ENCODE measurements around the gene ACSL5.
"Not testable (repeated sequence)": the region's sequence is repeated elsewhere in the genome, so short reads cannot be mapped to it uniquely, and the experiment has no call there.

Gene ACSL5

DNA sequence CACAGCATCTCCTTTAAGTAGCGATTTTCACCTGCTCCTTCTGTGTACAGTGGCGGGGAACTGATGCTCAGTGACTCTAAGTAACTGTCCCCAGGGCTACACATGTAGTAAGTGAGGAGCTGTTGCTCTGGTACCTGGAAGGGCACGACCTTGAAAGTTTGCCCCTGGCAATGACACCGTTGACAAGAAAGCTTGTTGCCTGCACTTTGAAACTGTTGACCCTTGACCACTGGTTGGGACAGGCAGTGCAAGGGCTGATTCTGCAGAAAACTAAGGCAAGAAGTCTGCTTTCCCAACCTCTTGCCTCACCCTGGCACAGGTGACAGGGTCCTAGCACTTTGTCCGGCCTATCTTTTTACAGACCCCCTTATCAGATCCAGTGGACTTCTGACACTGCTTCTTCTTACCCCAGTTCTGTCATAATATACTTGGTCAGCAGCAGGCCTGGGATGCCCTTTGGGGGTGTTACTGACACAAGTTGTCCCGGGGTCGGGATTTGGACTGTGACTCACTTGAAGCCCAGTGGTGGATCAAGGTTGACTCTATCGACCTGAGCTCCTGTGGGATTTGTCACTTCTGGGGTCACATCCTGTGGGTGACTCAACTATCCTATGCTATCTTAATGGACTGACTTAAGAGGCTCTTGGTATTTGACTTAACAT is 5.8 kb downstream of the ACSL5 start:
- TF ChIP-seq ZFX (IDR thresholded peaks at IDR 0.05): no peak
- TF ChIP-seq, protein P1, sequence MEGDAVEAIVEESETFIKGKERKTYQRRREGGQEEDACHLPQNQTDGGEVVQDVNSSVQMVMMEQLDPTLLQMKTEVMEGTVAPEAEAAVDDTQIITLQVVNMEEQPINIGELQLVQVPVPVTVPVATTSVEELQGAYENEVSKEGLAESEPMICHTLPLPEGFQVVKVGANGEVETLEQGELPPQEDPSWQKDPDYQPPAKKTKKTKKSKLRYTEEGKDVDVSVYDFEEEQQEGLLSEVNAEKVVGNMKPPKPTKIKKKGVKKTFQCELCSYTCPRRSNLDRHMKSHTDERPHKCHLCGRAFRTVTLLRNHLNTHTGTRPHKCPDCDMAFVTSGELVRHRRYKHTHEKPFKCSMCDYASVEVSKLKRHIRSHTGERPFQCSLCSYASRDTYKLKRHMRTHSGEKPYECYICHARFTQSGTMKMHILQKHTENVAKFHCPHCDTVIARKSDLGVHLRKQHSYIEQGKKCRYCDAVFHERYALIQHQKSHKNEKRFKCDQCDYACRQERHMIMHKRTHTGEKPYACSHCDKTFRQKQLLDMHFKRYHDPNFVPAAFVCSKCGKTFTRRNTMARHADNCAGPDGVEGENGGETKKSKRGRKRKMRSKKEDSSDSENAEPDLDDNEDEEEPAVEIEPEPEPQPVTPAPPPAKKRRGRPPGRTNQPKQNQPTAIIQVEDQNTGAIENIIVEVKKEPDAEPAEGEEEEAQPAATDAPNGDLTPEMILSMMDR (conservative IDR thresholded peaks at IDR 0.05): no peak
- H3K27ac ChIP-seq: no peak overlapping the region

DNA sequence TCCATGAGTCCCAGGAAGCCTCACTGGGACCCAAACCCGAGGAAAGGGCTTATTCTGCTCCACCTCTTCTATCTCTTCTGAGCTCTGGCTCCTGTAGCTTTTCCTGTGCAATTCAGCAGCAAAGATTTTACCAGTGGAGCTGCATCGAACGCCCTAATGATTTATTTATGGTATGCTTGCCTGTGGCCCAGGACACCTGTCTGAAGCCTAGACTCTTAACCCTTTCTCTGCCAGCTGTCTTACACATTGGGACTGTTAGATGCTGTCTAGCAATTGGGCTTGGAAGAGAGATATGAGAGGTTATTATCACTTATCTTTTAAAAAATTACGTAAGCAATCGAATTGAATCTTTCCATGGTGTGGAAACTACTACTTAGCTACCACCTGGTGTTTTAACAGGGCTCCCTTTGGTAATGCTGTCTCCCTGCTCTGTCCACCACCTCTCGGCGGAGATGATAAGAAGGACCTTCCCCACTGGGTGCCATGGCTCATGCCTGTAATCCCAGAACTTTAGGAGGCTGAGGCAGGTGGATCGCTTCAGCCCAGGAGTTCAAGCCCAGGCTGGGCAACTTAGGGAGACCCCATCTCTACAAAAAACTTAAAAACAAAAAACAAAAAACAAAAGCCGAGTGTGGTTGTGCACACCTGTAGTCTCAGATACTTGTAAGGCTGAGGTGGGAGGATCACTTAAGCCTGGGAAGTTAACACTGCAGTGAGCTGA is 8.8 kb downstream of the ACSL5 start:
- no peak overlapping the region for H3K27ac ChIP-seq
- TF ChIP-seq ZFX (IDR thresholded peaks at IDR 0.05): no peak
- TF ChIP-seq, protein P1 (conservative IDR thresholded peaks at IDR 0.05): no peak

GRCh38 chr10:112383325-112383724 is 9.4 kb downstream of the ACSL5 start:
- no peak overlapping the region for H3K27ac ChIP-seq
- TF ChIP-seq, protein P1 (conservative IDR thresholded peaks at IDR 0.05): no peak
- TF ChIP-seq ZFX (IDR thresholded peaks at IDR 0.05): no peak

GRCh38 chr10:112384141-112384540 is 10.2 kb downstream of the ACSL5 start:
- no peak for TF ChIP-seq ZFX (IDR thresholded peaks at IDR 0.05)
- TF ChIP-seq, protein P1 (conservative IDR thresholded peaks at IDR 0.05): no peak
- H3K27ac ChIP-seq: no peak overlapping the region

GRCh38 chr10:112385201-112385600 is 11.3 kb downstream of the ACSL5 start:
- no peak overlapping the region for H3K27ac ChIP-seq
- no peak for TF ChIP-seq ZFX (IDR thresholded peaks at IDR 0.05)

DNA sequence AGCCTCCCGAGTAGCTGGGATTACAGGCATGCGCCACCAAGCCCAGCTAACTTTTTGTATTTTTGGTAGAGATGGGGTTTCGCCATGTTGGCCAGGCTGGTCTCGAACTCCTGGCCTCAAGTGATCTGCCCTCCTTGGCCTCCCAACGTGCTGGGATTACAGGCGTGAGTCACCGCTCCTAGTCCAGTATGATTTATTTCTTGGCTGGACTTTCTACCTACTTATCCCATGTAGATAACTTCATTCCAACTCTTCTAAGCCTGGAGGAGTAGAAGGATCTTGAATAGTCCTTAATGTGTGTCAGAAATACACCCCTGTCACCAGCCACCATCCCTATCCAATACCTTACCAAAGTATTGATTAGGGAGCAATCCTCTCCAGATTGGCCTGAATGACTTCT is 14.1 kb downstream of the ACSL5 start:
- H3K27ac ChIP-seq: not testable (repeated sequence)

GRCh38 chr10:112388548-112388947 is 14.6 kb downstream of the ACSL5 start:
- TF ChIP-seq, protein P1 (conservative IDR thresholded peaks at IDR 0.05): no peak
- TF ChIP-seq ZFX (IDR thresholded peaks at IDR 0.05): no peak
- H3K27ac ChIP-seq: no peak overlapping the region

GRCh38 chr10:112389271-112389822 is 15.4 kb downstream of the ACSL5 start:
- TF ChIP-seq, protein P1 (conservative IDR thresholded peaks at IDR 0.05): no peak
- TF ChIP-seq ZFX (IDR thresholded peaks at IDR 0.05): no peak
- H3K27ac ChIP-seq: no peak overlapping the region
